Nucleus accumbens (tissue), 56 donors: ENCODE data around the gene DECR2.

Experiments
- DNase-seq, 56 donors: peaks; one replicate each; lab custom pipeline; 2025; lab: John Stamatoyannopoulos, UW

Gene DECR2

DNA sequence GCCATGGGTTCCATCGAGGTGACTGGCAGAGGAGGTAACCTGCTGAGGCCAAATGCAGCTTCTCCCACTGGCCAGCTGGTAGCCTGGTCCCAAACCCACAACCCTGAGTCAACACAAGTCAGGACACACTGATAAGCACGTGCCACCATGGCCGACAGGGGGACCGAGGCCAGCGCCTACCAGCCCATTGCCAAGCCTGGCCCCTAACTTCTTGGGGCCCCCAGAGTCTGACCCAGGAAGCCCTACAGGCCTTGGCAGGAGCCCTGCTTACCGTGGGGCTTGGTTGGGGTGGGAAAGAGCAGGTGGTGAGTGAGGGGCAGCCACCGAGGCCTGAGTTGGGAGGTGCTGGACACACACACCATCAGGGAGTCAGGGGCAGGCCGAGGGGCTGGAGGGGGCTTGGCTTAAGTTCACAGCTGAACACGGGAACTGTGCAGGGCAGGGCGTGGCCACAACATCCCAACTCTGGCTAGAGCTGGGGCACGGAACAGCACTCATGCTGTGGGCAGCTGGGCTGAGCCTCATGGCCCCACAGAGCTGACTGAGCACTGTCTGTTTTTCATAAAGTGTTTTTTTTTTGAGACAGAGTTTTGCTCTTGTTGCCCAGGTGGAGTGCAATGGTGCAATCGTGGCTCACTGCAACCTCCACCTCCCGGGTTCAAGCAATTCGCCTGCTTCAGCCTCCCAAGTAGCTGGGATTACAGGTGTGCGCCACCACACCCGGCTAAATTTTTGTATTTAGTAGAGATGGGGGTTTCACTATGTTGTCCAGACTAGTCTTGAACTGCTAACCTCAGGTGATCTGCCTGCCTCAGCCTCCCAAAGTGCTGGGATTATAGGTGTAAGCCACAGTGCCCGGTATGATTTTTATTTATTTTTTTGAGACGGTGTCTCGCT lies 36.8 kb upstream of the DECR2 start:
- no peak for DNase-seq

DNA sequence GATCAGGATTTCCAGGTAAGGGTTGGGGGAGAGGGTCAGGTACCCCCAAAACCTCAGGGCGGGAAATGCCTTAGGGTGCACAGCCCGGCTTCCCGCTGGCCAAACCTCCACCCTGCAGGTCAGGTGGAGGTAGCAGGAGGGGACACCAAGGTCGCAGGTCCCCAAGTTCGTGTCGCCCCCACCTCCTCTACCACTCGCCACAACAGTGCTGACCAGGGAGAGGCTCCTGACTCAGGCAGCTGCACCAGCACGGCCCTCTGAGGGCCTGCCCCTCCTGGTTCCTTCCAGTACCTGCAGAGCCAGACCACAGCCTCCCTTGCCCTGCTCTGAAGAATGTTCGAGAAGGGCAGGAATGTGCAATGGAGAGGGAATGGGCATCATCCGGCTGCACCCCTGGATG lies 35.2 kb upstream of the DECR2 start:
- DNase-seq, result no peak

DNA sequence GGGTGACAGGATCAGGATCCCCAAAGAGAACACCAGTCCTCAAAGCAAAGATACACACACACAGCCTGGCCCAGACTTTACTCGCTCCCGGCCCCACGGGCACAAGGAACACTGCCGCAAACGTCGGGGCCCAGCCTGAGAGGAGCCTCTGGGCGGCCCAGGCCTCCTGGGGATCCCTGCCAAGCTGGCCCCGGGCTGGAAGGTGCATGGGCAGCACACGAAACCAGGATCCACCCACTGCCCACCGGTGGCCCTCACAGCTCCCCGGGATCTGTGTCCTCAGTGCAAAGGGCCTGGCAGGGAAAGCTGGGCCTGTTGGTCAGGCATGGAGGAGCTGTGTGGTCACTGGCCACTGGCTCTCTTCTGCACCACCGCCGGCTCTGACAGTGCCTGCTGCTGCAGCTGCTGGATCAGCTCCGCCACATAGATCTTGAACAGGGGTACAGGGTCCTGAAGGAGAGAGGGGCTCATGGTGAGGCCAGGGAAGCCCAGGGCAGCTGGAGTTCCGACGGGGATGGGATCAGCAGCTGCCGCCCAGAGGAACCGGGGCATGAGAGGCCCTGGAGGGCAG lies 34.3 kb upstream of the DECR2 start:
- DNase-seq, result no peak

DNA sequence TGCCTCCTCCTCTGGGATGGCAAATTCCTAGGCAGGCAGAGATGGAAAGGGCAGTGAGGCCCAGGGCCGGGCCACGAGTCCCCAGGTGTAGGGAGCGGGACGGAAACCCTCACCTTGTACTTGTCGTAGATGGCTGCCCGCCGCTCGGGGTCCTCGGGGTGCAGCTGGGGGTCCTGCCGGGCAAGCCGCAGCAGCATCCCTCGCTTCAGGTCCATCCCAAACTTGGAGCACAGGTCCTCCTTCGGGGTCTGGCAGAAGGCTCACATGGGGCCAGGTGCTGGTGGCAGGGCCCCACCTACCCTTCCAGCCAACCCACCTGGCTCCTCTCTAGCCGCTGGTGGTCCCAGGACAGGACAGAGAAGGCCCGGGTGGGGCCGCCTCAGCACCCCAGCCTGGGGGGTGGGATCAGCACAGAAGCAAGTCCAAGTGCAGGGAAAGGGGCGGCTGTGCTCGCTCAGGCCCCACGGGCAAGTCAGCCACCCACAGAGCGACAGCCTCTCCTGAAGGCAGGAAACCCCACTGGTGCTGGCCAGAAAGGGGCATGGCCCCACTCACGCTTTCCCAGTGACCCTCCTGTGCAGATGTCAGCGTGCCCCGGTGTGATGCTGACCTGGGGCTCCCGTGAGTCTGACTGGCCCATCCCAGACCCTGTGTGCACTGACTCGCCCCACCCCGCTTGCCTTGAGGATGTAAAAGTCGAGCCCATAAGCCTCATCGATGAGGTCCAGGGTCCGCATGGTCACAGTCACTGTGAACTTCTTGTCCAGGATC lies 33.1 kb upstream of the DECR2 start:
- DNase-seq, result no peak

DNA sequence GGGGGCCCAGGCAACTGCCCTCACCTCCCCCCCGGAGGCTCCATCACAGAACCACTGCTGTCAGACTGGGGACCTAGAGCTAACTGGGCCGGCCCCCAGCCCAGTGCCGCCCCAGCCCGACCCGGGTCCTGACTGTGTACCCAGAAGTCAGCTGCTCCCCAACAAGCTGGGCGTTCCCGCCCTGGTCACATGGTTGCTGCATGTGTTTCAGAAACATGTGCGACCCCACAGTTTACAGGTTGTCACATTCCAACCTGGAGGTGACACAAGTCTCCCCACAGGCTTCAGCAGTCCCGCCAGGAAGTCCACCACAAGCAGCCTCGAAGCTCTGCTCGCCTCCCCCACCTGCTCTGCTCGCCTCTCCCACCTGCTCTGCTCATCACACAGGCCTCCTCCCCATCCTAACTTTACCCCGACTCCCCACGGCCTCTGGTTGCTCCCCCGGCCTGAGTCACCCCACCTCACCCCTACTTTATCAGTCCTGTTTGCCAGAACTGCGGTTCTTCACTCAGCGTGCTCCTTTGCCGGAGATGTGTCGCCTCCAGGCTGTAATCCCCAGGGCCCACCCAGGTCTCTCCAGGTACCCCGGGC lies 32.3 kb upstream of the DECR2 start:
- no peak for DNase-seq

DNA sequence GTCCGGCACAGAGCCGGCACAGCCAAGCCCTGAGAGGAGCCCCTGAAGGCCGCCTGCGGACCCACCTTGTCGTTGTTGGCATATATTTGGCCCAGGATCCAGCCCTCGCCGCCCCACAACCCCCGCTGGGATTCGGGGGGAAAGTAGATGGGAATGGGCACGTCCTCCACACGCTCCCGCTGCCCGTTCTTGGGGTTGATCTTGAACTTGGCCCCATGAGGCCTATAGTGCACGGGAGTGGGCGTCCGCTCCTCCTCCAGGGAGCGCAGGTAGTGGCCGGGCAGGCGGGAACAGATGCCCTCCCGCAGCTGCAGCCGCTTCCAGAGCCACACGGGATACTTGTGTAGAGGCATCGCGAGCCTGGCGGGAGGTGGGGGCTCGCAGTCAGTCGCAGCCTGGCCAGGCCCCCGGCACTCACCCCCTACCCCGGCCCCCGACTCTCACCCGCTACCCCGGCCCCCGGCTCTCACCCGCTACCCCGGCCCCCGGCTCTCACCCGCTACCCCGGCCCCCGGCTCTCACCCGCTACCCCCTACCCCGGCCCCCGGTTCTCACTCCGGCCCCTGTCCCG lies 31.7 kb upstream of the DECR2 start:
- no peak for DNase-seq

DNA sequence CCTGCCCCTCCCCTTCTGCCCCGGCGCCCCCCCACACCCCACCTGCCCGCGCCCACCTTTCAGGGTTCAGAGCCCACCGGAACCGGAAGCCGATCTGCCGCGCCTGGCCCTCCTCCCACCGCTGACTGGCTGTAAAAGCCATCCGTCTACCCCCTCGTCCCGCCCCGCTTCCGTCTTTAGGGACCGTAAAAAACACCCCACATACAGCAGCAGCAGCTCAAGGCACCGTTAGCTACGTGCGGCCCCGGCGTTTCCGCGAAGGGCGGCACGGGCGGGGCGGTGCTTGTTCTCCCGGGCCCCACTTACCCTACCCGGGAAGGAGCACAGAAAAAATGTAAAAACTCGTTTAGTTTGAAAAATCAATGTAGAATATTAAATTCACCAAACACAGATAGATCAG lies 31.2 kb upstream of the DECR2 start, which contains the start of gene MRPL28:
Gene MRPL28 (minus strand): TSS at position 96 of the 400 bp plus-strand sequence. CDS start 320 bp downstream, outside the sequence.
- DNase-seq, result peak in 55 of 56 donors; percentile 30 to 97 (median 88)

DNA sequence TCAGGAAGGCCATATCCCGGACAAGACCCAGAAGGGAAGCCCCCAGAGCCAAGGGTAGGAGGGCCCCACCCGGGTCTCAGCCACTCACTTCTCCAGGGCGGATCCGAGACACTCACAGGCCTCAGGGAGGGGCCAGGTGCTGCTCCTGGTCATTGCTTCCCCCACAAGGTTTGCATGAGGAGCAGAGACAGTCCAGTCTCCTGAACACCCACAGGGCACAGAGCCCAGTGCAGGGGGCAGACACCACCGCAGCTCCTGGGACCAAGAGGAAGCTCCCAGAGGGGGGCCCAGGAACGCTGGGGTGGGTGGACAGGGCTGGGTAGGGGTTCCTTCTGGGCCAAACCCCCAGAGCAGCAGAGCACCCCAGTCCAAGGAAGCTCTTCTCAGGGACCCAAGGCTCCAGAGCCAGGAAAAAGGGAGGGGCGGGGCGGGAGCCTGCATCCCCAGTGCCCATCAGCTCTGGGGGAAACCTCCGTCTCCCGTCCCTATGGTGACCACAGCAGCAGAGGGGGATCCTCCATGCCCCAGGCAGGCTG lies 30.6 kb upstream of the DECR2 start:
- no peak for DNase-seq

DNA sequence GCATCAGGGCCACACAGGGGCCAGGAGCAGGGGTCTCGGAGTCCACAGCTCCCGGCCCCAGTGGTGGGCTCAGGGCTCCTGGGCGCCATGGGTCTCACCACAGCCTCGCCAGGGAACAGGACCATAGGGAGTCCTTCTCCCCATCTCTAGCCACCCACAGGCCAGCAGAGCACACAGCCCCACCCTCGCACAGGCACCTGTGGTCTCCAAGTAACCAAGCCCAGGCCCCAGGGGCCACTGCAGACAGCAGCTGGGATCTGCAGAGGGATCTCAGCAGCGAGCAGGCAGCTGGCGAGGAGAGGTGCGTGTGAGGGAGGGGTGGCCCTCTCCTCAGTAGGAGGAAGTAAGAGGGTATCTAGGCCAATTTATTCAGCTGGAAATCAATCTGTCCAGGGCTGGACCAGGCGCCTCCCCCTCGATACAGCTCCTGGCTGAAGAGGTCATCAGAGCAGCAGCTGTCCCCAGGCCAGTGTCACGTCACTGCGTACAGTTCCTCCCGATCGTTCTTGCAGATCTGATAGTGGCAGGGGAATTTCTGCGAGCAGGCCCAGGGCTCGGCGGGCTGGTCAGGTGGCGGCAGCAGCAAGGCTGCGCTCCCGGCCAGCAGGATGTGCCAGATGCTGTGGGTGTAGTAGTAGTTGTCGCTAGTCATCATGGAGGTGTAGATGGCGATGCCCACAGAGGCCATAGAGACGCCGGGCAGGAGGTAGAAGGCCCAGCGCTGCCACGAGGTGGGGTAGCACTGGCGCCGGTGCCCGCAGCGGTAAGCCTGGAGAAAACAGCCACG lies 30.0 kb upstream of the DECR2 start:
- DNase-seq, result no peak

DNA sequence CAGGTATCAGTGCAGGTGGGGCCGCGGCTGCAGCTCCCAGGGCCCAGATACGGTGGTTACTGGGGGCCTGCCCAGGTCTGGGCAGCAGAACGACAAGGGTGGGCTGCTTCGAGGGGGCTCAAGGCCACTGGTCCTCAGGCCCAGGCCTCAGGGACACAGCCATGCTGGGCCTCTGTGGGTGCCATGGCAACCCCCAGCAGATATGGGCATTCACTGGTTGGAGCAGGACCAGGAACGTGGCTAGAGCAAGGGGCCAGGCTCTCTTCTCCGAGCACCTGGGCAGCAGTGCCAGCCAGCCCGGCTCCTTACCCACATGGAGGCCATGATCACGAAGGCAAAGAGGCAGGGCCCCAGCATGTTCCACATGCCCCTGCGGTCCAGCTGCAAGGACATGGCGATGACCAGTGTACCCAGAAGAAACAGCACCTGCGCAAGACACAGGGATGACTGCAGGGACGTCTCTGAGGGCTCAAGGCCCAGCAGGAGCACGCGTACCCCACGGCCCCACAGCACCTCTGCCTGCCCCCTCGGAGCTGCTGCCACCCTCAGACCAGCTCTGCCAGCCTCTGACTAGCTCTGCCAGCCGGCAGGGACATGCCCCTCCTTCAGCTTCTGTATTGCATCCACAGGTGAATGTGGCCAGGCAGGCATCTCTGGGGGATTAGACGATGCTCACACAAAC lies 29.2 kb upstream of the DECR2 start:
- no peak for DNase-seq

DNA sequence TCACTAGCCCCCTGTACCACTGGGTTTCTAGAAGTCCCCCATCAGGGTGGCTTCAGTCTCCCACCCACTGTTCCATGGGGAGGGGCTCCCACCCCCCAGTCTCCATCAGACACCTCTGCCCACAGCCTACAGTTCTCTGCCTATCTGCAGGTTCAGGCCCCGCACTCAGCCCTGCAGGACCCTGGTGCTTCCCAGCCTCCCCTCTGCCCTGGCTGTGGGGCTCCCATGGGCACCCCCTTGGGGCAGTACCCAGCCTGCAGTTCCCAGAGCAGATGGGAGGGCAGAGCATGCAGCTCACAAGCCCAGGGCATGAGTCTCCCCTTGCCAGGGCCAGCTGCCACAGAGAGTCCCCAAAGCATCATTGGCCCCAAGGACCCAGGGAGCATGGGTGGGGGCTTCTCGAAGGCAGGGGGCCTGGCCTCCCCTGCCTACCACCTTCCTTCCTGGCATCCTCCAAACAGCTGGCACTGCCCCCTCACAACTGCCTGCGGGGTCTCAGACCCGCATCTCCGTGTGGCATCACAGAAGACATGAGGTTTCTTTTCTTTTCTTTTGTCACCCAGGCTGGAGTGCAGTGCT lies 28.6 kb upstream of the DECR2 start:
- DNase-seq, result no peak

DNA sequence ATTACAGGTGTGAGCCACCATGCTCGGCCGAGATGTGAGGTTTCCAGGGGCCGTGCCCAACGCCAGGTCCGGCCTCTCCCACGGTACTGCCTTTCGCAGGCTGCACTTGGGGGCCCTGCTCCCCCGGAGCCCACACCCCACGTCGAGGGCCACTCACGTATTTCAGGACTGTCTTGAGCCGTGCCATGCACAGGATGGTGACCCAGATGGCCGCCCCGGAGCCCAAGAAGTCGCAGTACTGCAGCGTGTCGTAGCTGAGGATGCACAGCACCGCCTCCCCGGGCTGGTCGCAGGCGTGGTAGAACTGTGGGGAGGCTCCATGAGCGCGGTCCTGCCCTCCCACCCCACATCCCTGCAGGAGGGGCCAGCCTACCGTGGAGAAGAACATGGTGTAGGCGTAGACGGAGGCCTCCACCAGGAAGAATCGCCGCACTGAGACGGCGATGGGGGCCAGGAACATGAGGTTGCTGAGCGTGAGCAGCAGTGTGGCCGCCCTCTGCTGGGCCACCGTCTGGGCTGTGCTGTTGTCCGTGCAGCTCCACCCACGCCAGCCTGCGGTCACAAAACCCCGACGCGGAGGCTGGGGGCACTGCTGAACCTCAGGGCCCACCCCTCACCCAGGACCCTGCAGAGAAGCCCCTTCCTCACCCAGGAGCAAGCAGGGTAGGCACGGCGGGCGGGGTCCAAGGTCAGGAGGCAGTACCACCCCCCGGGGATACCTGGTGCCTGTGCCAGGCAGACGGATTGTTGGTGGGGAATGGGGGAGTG lies 27.7 kb upstream of the DECR2 start:
- no peak for DNase-seq

DNA sequence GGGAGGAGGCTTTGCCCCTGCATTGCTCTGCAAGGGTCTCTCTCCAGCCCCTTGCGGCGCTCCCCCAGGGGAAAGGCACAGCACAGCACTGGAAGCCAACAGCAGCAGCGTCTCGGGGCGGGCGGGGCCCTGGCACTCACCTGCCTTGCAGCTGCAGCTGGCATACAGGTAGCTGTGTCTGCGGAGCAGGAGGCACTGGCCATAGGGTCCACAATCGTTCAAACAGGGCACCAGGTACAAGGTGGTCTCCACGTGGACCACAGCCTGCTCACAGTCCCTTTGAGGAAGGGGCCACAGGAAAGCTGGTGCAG lies 27.1 kb upstream of the DECR2 start:
- DNase-seq, result no peak

DNA sequence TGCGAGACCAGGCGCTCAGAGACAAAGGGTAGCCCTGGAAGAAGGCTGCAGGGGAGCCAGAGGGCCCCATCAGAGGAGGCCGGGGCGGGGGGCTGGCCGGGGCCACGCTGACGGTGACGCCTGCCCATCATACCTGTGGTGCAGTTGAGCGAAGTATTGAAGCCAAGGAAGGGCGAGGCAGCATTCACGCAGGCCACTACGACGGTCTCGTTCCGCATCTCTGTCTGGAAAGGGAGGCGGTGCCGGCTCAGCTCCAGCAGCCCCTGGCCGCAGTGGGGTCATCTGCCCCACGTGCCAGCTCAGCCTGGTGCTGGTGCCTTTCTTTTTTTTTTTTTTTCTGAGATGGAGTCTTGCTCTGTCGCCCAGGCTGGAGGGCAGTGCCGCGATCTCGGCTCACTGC lies 26.5 kb upstream of the DECR2 start:
- no peak for DNase-seq

DNA sequence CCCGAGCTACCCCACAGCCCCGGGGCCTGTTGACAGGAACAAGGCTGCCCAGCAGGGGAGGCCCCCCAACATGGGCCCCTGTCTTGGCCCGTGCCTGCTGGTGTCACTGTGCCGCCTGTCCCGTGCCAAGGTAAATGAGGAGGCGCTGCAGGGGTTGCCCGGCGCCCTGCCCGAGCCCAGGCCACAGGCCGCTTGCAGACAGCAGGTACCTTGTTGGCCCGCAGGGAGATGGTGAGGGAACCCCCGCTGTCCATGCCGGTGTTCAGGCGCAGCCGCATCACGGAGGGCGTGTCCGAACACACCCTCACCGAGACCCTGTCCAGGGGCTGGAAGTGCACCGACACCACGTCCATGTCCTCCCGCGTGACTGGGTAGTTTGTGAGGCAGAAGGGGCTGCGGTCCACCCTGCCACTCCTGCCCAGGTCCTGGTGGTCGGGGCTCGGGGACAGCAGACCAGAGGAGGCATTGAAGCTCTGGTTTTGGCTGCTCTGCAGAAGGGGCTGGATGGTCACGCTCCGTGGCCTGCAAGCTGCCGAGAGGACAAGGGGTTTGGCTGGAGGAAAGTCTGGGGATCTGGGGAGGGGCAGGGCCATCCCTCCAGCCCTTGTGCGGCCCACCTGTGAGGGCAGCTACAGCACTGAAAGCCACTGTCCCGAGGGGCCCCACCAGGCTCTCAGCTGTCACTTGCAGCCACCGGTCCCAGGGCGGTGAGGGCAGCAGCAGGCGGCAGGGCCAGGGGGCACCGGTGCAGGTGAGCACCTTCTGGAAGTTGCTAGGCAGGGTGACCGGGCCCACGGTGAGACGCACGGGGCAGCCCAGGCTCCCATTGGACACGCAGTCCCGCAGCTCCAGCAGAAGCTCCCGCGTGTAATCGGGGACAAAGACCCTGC lies 25.5 kb upstream of the DECR2 start:
- DNase-seq, result no peak

DNA sequence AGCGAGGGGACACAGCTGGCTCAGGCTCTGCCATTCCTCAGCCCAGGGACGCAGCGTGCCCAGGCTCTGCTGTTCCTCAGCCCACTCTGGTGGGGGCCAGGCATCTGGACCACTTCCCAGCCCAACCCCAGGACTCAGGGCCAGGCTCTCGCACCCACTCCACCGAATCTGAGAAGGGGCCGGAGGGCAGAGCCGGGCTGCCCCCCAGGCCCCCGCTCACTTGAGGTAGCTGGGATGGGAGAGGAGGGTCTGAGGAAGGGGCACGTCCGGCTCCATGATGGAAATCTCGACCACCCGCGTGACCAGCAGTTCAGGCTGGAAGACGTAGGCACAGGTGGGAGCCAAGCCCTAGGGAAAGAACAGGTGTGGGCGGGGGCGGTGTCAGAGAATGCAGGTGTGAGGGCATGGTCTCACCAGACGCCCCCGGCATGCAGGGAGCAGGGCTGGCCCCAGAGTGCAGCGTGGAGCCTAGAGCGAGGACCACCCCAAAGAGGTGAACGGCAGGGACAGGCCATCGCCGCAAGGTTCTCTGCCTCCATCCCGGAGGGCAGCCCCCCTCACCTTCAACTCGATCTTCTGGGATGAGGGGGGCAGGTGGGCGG lies 24.8 kb upstream of the DECR2 start:
- no peak for DNase-seq
